Ishikawa (cell line): Measurements from ENCODE around the gene PTPRO.

Experiments used
- CEBPB ChIP-seq: IDR thresholded peaks from 2 replicates; pipeline ENCODE4 v1.6.1; 2012
- EP300 ChIP-seq: IDR thresholded peaks from 2 replicates; pipeline ENCODE4 v1.6.1; 2012; ENCODE audit warnings: borderline replicate concordance
- TCF12 ChIP-seq: IDR thresholded peaks from 2 replicates; pipeline ENCODE4 v1.6.1; 2012; ENCODE audit warnings: low read depth
- ZBTB7A ChIP-seq: IDR thresholded peaks from 2 replicates; pipeline ENCODE4 v1.6.1; 2012; ENCODE audit warnings: low read depth
- TF ChIP-seq, protein P1 (sequence below): IDR thresholded peaks from 2 replicates; pipeline ENCODE4 v1.6.1; 2012
- TF ChIP-seq, protein P2 (sequence below): IDR thresholded peaks from 2 replicates; pipeline ENCODE4 v1.6.1; 2012

DNA sequence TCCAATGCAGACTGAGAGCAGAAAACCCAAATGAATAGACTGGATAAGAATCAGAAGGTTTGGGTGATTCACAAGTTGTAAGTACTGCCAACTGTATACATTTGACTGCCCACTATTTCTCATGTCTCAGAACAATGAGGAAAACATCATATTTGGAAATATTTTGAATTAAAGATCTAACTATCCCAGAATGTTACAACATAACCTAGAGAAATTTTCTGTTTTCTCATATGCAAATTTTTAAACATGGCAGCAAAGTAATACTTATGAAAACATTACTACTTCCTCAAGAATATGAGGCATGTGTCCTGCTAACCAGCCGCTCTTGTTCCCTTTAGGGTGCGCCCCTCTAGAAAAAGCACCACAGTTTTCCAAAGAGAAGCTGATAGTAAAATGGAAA, 179.9 kb downstream of the PTPRO start:
- TF ChIP-seq ZBTB7A (no peak), TCF12 (no peak), CEBPB (no peak), EP300 (no peak)
- TF ChIP-seq, protein P1, sequence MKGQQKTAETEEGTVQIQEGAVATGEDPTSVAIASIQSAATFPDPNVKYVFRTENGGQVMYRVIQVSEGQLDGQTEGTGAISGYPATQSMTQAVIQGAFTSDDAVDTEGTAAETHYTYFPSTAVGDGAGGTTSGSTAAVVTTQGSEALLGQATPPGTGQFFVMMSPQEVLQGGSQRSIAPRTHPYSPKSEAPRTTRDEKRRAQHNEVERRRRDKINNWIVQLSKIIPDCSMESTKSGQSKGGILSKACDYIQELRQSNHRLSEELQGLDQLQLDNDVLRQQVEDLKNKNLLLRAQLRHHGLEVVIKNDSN: no peak
- TF ChIP-seq, protein P2, sequence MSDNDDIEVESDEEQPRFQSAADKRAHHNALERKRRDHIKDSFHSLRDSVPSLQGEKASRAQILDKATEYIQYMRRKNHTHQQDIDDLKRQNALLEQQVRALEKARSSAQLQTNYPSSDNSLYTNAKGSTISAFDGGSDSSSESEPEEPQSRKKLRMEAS: no peak
